GM23248 (cell line): ENCODE results near the gene BMAL2.

Source experiments
- EZH2 ChIP-seq: fragments of 200-600 bp; sonication (generic); IDR thresholded peaks from 2 replicates; pipeline ENCODE4 v1.6.1; 2018; ENCODE audit warnings: antibody characterized with exemption, mild to moderate bottlenecking; ENCODE audit not compliant: insufficient read depth, poor library complexity, severe bottlenecking
- EZH2phosphoT487 ChIP-seq: fragments of 200-600 bp; sonication (generic); IDR thresholded peaks from 2 replicates; pipeline ENCODE4 v1.6.1; 2018; ENCODE audit warnings: antibody characterized with exemption, moderate library complexity, mild to moderate bottlenecking, low read depth; ENCODE audit not compliant: insufficient read depth

DNA sequence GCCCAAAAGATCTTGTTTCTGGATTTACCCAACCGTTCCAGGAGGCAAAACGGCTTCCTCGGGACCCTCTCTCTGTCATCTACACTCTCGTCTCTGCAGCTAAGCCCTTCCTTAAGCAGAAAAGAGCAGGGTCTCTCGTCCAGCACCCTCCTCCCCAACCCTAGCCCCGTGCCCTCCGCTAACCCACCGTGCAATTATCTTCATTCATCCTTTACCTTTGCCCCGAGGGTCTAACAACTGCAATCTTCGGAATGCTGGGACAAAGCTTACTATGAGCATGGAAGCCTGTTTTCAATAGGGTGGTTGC, 276 bp upstream of the BMAL2 start:
- no peak for TF ChIP-seq EZH2
- no peak for TF ChIP-seq EZH2phosphoT487
